GM08714 (cell line): ENCODE data around the gene CYB5RL.
"Not testable (repeated sequence)": the region's sequence is repeated elsewhere in the genome, so short reads cannot be mapped to it uniquely, and the experiment has no call there.

Experiments used
- H3K4me3 ChIP-seq: fragments of 200-500 bp; sonication (Bioruptor generic); 2 replicates; pipeline ENCODE4 v1.5.1; 2014; ENCODE audit warnings: mild to moderate bottlenecking, low read length, inconsistent platforms
- ZNF274 ChIP-seq: IDR thresholded peaks from 2 replicates; pipeline ENCODE4 v1.6.1; 2012; ENCODE audit warnings: mild to moderate bottlenecking, low read depth, low read length

Gene CYB5RL

DNA sequence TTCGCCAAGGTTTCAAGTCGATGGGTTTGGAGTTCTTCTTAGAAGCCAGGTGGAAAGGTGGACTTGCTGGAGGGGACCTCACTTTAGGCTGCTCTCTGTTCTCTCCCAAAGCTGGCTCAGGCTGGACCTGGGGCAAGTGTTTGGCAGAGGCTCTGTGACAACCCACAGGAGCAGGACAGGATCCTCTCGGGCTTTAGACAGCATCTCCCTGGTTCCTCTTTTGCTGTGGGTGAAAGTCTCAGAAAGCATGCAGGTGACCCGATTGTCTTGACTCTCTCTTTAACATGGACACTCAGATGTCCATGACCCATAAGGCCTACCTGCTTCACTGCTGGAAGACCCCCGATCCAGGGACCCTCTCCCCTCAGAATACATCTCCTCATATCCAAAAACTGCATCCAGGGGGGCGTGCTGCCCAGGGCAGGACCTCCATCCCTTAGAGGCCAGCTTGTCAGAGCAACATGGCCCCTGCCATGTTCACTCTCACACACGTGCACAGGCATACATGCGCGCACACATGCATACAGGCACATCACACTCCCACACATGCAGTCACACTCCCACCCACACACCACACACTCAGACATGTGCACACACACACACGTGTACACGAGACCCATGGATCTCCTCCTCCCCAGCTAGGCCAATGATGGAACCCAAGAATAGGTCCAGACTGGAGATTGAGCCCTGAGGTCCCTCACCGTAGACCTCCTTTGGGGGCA is 21.4 kb upstream of the CYB5RL start:
- TF ChIP-seq ZNF274: no peak
- H3K4me3 ChIP-seq: no peak overlapping the region

DNA sequence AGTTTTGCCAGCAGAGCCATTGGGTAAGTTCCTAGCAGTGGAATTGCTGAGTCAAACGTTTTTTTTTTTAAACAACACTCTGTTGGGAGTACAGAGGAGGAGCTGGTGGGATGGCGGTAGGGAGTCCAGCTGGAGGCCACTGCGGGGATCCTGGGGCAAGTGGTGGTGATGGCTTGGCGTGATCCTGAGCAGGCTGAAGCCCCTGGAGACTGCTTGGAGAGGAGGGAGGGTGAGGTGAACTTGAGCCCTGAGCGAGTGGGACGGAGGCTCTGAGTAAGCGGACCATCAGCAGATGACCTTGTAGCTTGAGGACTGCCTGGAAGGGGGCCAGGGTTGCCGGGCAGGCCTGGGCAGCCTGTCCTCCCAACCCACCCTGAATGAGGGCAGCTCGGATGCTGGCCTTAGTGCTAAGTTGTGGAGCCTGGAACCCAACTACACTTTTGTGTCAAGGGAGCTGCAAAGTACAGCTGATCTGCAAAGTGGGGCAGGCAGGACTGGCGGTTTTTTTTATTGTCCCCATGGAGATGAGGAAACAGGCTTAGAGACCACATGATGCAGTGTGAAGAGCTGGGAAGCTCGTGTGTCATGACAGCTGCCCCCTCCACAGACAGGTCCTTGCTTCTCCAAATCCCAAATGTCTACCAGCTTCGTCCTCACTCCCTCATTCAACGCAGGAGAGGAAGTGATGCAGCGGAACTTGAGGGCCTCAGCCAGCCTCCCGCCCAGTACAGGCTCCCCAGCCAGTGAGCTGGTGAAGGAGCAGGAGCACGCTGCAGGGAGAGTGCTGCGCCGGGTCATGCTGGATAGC is 20.4 kb upstream of the CYB5RL start:
- no peak for TF ChIP-seq ZNF274
- no peak overlapping the region for H3K4me3 ChIP-seq

DNA sequence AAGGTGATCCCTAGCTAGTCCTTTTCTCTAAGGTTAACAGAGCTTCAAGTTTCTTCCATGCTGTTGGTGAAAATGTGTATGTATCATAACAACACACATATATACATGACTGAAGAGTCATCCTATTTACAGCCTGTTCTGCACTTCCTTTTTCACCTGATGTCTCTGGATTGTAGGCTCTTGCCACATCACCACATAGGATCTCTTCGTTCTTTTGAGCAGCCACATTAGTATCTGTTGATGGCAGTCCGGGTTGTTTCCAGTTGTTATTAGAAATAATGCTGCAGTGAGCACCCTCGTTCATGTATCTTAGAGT is 19.8 kb upstream of the CYB5RL start:
- H3K4me3 ChIP-seq: no peak overlapping the region
- TF ChIP-seq ZNF274: no peak

DNA sequence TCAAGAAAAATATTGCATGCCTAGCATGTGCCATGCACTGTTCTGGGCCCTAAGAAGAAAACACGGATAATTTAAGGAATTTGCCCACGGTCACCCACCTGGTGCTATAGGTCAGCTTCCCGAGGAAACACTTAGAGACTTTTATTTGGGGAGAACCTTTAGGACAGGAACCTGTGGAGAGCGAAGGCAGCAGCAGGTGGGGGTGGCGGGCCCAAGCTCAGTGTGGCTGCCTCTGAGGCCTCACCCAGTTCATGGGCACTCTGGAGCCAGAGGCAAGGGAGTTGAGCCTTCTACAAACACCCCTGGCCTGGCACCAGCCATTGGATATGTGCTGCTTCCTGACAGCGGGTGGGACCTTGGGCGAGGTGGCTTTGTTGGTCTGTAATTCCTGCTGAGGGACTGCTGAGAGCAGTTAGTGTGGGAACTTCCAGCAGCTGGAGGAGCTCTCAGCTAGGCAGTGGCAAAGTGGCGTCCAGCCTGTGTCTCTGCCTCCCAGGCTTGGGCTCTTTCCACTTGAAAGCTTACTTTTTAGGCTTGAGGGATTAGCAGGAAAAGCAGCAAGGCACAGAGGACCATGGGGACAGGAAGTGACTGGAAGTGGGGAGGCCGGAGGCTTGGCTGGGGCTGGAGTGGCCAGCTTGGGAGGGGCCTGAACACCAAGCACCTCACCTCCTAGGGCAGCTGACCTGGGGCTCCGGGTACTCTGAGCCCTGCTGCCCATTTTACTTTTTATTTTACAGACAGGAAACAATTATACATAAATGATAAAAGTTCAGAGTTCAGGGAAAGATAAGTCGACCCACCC is 19.3 kb upstream of the CYB5RL start:
- H3K4me3 ChIP-seq: no peak overlapping the region
- no peak for TF ChIP-seq ZNF274

DNA sequence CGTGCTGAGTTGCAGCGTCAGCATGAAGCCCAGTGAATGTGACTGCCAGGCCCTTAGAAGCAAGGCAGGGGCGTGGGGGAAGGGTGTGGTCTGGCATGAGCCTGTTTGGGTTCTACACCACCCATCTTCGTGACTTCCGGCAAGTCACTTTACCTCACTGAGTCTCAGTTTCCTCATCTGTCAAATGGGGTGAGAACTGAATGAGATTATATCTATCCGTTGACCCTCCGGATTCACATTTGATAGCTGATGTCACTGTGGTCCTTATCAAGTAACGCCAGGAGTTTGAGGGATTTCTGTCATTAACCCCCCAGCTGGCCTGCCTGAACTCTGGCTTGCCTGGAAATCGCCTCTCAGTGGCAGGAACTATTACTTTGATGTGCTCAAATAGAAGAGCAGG is 15.7 kb upstream of the CYB5RL start:
- no peak for TF ChIP-seq ZNF274
- H3K4me3 ChIP-seq: no peak overlapping the region

DNA sequence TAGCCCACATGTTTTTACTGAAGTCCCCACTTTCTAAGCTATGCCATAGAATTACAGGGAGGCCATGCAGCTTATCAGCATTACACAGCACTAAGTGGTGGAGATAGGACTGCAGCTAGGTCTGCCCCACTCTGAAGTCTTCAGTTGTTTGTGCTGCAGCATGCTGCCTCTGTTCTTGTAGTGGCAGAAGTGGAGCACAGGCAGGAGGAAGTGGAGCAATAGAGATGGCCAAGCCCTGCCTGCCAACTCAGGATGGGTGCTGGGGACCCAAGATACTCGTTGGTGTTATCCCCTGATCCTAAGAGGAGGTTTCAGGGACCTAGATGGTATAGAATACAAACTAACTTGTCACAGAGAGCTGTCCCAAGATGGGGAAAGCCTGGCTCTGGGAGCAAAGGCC is 13.0 kb upstream of the CYB5RL start:
- H3K4me3 ChIP-seq: no peak overlapping the region
- TF ChIP-seq ZNF274: no peak

DNA sequence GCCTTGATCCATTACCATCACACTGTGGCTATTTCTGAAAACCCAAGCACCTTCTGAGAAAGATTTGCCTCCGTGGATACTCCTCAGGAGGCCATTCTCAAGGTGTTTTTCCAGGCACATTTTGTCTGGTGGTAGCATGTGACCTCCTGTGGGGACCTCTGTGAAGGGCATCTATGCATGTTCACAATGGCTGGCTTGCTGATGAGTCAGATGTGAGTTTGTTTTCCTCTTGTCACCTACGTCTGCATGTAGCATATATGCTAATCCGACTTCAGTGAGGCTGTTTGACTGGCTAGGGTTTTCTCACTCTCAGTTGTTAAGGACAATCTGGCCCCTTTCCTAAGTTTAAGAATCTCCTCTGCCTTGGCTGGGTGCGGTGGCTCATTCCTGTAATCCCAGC is 8.1 kb upstream of the CYB5RL start:
- H3K4me3 ChIP-seq: not testable (repeated sequence)

DNA sequence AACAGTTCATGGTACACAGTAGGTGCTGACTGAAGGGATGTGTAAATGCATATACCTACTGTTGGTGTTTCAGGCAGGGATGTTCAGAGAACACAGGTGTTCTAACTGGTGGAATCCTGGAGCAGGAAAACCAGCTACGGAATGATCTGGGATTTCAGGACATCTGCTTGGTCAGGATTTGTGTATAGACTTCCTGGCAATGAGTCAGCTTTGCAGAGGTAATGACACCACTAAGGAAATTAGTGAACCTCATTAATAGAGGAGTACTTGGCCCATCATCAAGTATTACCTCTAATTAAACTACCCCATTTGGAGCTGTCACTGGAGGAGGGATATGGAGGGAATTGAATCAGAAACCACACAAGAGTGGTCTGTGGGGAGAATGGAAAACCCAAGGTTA is 7.5 kb upstream of the CYB5RL start:
- no peak for TF ChIP-seq ZNF274

DNA sequence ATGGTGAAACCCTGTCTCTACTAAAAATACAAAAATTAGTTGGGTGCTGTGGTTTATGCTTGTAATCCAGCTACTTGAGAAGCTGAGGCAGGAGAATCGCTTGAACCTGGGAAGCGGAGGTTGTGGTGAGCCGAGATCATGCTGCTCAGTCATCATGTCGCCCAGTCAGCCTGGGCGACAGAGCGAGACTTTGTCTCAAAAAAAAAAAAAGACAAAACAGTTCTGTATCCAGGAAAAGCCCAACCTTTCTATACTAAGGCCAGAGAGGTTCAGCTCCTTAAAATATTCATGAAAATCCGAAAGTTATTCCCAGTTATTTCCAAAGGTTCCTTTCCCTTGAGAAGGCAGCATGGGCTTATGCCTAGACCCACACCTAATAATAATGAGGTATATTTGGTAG is 4.4 kb upstream of the CYB5RL start:
- TF ChIP-seq ZNF274: no peak

More for the DNA sequence above, 7.5 kb upstream of the CYB5RL start:
- no peak overlapping the region for H3K4me3 ChIP-seq

DNA sequence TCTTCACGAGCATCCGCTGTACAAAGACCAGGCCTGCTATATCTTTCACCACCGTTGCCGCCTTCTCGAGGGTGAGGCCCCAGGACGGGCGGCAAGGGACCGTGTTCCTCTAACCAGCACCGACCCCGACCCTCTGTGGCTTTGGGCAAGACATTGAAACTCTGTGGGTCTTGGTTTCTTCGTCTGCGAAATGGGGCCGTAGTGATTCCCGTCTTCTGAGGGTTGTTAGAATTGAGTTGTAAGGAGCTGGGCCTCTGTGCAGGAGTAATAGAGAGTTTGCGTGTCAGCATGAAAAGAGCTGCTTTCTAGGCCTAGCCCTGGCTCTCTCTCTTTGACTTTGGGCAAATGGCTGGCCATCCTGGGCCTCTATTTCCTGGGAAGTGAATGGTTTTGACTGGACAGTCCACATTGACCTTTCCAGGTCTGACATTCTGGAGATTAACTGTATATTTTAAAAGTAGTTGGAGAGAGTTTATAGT is 728 bp upstream of the CYB5RL start:
- H3K4me3 ChIP-seq: peak overlapping the region; percentile 91
- TF ChIP-seq ZNF274: no peak

More for the DNA sequence above, 4.4 kb upstream of the CYB5RL start:
- H3K4me3 ChIP-seq: no peak overlapping the region

DNA sequence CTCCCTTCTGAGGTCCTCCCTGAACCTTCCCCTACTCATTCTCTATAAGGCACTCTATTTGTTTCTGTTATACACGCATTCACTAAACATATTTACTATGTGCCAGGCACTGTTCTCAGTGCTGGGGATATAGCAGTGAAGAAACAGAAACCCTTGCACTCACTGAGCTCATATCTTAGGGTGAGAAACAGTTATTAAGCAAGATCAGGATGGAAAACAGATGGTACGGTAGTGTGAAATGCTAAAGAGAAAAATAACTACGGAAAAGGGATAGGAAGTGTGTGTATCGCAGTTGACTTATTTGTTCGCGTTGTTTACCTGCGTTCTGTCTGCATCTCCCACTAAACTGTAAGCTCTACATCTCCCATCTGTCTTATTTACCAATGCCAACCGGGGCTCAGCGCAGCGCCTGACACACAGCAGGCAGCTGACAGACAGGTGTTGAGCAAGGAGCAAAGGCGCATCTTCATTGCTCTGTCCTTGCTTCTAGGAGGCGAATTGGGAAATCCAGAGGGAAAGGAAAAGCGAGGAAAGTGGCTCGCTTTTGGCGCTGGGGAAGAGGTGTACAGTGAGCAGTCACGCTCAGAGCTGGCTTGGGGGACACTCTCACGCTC is 572 bp downstream of the CYB5RL start:
- TF ChIP-seq ZNF274: no peak

DNA sequence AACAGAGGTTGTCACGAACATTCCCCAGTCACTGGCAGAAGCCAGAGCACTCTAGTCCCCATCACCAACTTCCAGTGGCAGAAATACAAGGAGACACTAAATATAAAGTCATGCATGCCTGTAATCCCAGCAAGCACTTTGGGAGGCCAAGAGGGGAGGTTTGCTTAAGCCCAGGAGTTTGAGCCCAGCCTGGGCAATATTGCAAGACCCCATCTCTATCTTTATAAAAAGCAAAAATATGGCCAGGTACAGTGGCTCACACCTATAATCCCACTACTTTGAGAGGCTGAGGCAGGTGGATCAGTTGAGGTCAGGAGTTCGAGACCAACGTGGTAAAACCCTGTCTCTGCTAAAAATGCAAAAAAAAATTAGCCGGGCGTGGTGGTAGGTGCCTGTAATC is 6.4 kb downstream of the CYB5RL start:
- no peak for TF ChIP-seq ZNF274
- H3K4me3 ChIP-seq: no peak overlapping the region

More for the DNA sequence above, 572 bp downstream of the CYB5RL start:
- peak overlapping the region; percentile 91 for H3K4me3 ChIP-seq

DNA sequence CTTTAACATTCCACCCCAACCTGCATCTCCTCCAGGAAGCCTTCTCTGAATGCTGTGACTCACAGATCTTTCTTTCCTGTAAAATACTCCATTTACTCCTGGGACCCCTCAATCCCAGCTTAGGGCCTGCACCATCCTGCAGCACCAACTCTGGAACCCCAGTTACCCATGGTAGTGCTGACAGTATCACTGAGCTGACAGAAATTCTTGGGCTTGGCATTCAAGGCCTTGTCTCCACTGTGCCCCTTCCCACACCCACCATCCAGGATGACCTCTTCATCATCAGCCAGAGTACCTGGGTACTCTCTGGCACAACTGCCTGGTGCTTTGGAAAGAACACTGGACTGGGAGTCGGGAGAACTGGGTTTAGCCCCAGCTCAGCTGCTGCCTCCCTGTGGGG is 8.3 kb downstream of the CYB5RL start:
- no peak overlapping the region for H3K4me3 ChIP-seq
- TF ChIP-seq ZNF274: no peak

DNA sequence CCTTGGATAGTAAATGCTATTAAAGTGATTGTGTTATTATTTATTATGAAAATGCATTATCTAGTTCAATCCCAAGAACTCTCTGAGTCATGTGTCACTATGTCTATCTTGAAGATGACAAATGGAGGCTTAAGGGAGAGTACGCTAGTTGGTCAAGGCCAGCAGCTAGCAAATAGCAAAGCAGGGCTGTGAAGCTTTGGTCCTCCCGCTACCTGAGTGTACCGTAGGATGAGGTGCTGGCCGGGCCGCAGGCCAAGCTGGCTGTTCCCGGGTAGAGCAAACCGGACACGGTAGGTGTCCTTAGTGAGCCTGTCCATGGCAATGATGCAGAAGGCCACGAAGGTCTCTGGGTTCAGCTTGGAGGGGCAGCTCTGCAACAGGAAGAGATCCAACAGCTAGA is 9.3 kb downstream of the CYB5RL start:
- no peak overlapping the region for H3K4me3 ChIP-seq
- no peak for TF ChIP-seq ZNF274

DNA sequence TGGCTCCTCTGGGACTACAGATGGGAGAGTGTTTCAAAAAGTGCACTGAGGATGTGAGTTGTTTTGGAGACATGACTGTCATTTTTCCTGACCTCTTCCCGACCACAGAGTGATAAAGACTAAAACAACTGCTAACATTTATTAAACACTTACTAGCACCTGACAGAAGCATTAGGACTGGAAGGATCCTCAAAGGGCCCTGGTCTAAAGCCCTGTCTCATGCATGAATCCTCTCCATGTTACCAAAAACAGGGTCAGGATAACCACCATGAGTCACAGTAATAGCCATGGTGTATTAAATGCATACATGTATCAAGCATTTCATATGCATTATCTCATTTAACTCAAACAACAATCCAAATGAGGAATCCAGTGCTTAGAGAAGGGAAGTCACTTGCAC is 11.5 kb downstream of the CYB5RL start:
- H3K4me3 ChIP-seq: no peak overlapping the region
- TF ChIP-seq ZNF274: no peak
